Midbrain (tissue), 1 donor: ENCODE results near the gene NUMB.

Source experiments
- DNase-seq: peaks from one replicate; lab custom pipeline; 2025; lab: John Stamatoyannopoulos, UW

The NUMB gene

GRCh38 chr14:73289729-73290128, 168.6 kb downstream of the NUMB start:
- DNase-seq, result no peak

- no peak for DNase-seq
These were observed 169.0 kb downstream of the NUMB start for GRCh38 chr14:73289308-73289707.

- DNase-seq, result no peak
These were observed 171.3 kb downstream of the NUMB start for GRCh38 chr14:73287071-73287470.

GRCh38 chr14:73286598-73286997, 171.7 kb downstream of the NUMB start:
- DNase-seq, result no peak

- DNase-seq, result no peak
These were observed 172.4 kb downstream of the NUMB start for GRCh38 chr14:73285979-73286378.

- DNase-seq, result peak; percentile 58
These were observed 174.6 kb downstream of the NUMB start for GRCh38 chr14:73283608-73284379.

GRCh38 chr14:73280903-73281302, 177.4 kb downstream of the NUMB start:
- DNase-seq, result no peak

- DNase-seq, result no peak
These were observed 181.0 kb downstream of the NUMB start for GRCh38 chr14:73277376-73277775.

- no peak for DNase-seq
These were observed 181.5 kb downstream of the NUMB start for GRCh38 chr14:73276836-73277235.

- DNase-seq, result no peak
These were observed 184.5 kb downstream of the NUMB start for GRCh38 chr14:73273799-73274198.

GRCh38 chr14:73272393-73272792, 186.0 kb downstream of the NUMB start:
- no peak for DNase-seq

GRCh38 chr14:73269729-73270531, 188.4 kb downstream of the NUMB start:
- peak; percentile 14 for DNase-seq

GRCh38 chr14:73267474-73267873, 190.9 kb downstream of the NUMB start:
- DNase-seq, result no peak

- no peak for DNase-seq
These were observed 192.0 kb downstream of the NUMB start for GRCh38 chr14:73266317-73266716.

GRCh38 chr14:73265721-73266046, 192.7 kb downstream of the NUMB start:
- DNase-seq, result no peak

- DNase-seq, result no peak
These were observed 193.2 kb downstream of the NUMB start for GRCh38 chr14:73264885-73265720.

- DNase-seq, result no peak
These were observed 194.1 kb downstream of the NUMB start for GRCh38 chr14:73264080-73264884.

- no peak for DNase-seq
These were observed 194.7 kb downstream of the NUMB start for GRCh38 chr14:73263606-73264005.

- DNase-seq, result no peak
These were observed 195.7 kb downstream of the NUMB start for GRCh38 chr14:73262427-73263183.

- no peak for DNase-seq
These were observed 196.6 kb downstream of the NUMB start for GRCh38 chr14:73261520-73262426.
